Spleen (tissue), 13 donors: ENCODE measurements around the gene SSBP3. TPM values are rescaled to one million over a fixed set of nuclear protein-coding genes. Genes with fewer than 3 reads are reported as not detected.
"Not testable (repeated sequence)": the region's sequence is repeated elsewhere in the genome, so short reads cannot be mapped to it uniquely, and the experiment has no call there.

Source experiments
- DNase-seq: peaks from one replicate; pipeline ENCODE4 v3.0.0-alpha.2; 2020
- H3K27ac ChIP-seq, 8 donors: fragments of 200-600 bp; sonication (generic) in 7 of 8; 1 replicate in 4 of 8; 2 replicates in 4 of 8; pipeline versions ENCODE4 v1.5.0 to v1.8.0; 2016 to 2021; ENCODE audit warnings: inconsistent platforms in 4 of 8, mild to moderate bottlenecking in 4 of 8, moderate library complexity in 1 of 8
- H3K27me3 ChIP-seq, 7 donors: fragments of 200-600 bp; sonication (generic) in 6 of 7; replicated peaks in 1 of 7; 1 replicate in 4 of 7; 2 replicates in 3 of 7; pipeline versions ENCODE4 v1.5.0 to v1.8.0; 2016 to 2021; ENCODE audit warnings: inconsistent platforms in 3 of 7, mild to moderate bottlenecking in 1 of 7
- H3K36me3 ChIP-seq, 6 donors: fragments of 200-600 bp; sonication (generic) in 5 of 6; 1 replicate in 4 of 6; 2 replicates in 2 of 6; pipeline versions ENCODE4 v1.5.0 to v1.8.0; 2016 to 2021; ENCODE audit warnings: inconsistent platforms in 2 of 6
- H3K4me1 ChIP-seq, 6 donors: fragments of 200-600 bp; sonication (generic) in 5 of 6; 1 replicate in 3 of 6; 2 replicates in 3 of 6; pipeline versions ENCODE4 v1.5.0 to v1.8.0; 2016 to 2021; ENCODE audit warnings: inconsistent platforms in 3 of 6
- H3K4me3 ChIP-seq, 8 donors: fragments of 200-600 bp; sonication (generic) in 7 of 8; 1 replicate in 4 of 8; 2 replicates in 4 of 8; pipeline versions ENCODE4 v1.5.0 to v1.8.0; 2016 to 2021; ENCODE audit warnings: inconsistent platforms in 4 of 8, mild to moderate bottlenecking in 4 of 8, moderate library complexity in 2 of 8
- H3K9me3 ChIP-seq, 8 donors: fragments of 200-600 bp; sonication (generic) in 7 of 8; 1 replicate in 4 of 8; 2 replicates in 4 of 8; pipeline versions ENCODE4 v1.5.0 to v1.8.0; 2016 to 2021; ENCODE audit warnings: inconsistent platforms in 4 of 8
- POLR2A ChIP-seq, 3 donors: fragments of 450-650 bp; IDR thresholded peaks; one replicate each; pipeline ENCODE4 v1.5.1; 2017; ENCODE audit warnings: antibody characterized with exemption in 3 of 3, mild to moderate bottlenecking in 1 of 3
- POLR2AphosphoS5 ChIP-seq, 3 donors: sonication (generic); formaldehyde crosslinking; IDR thresholded peaks; one replicate each; pipeline ENCODE4 v1.5.1; 2017; ENCODE audit warnings: antibody characterized with exemption in 3 of 3
- WGBS, 5 donors: extraction: QIAGEN DNeasy Blood & Tissue Kit in 3 of 5; methylation state at CpG; one replicate each; pipeline versions ENCODE4 v1.1.5 to v1.1.7; 2013 to 2018; 5-methylcytosine and 5-hydroxymethylcytosine counted together
- intact Hi-C: fragments of 100-400 bp; cut with DNase I; formaldehyde crosslinking; loops from one replicate; pipeline ENCODE4 v1.15.0; 2023; ENCODE audit warnings: low total_unique reads
- long read RNA-seq, 2 donors: transcript quantifications; one replicate each; lab custom pipeline, GENCODE V29; 2026
- polyA plus RNA-seq, 3 donors: library from polyadenylated mRNA; stranded (reverse); fragments of 200-250 nt; gene quantifications; one replicate each; pipeline ENCODE4 v1.2.1, GENCODE V29; 2013
- total RNA-seq, 7 donors: library from RNA; depleted of rRNA in 3 of 7; stranded (reverse); fragments of >200 nt in 3 of 7; fragmentation: NEBNext Ultra II Directional in 4 of 7; extraction: Animal tissue kit (Norgen Biotek cat#: 25700) in 4 of 7; gene quantifications; one replicate each; pipeline versions ENCODE4 v1.1.0 to v1.2.1, GENCODE V29; 2016 to 2021
- TF ChIP-seq, protein P1 (sequence below), 11 experiments: fragments of 200-600 bp in 7 of 11; fragments of 450-650 bp in 4 of 11; sonication (generic) in 4 of 11; IDR thresholded peaks in 8 of 11; conservative IDR thresholded peaks in 3 of 11; 1 replicate in 7 of 11; 2 replicates in 4 of 11; pipeline versions ENCODE4 v1.4.0 to v1.8.0; 2016 to 2021; ENCODE audit warnings: antibody characterized with exemption in 11 of 11, inconsistent platforms in 4 of 11, mild to moderate bottlenecking in 1 of 11
- donor health status: healthy with polysubstance abuse.
- donor health status: DM: no; HTN: no; CAD: no; lungs with moderate emphysema.
- donor health status: DM: no; HTN: no; CAD: no.
- donor health status: Bipolar disorder and iron deficiency.
- donor health status: healthy.
- donor health status: DM: no; HTN: no; CAD: no.
- donor health status: DM: yes; HTN: yes; CAD: no.

The SSBP3 gene
- total RNA-seq: 10 to 100 TPM; 24.4 to 73.5 (median 55.4) TPM
- 10 to 100 TPM; 14.4 to 22.1 (median 14.9) TPM for polyA plus RNA-seq
- long read RNA-seq, donor 1, partial matches to known transcripts: 0 of 10 reads
- long read RNA-seq, donor 1, other reads (novel, unspliced or antisense): 0 of 10 reads
- long read RNA-seq, donor 2, transcript SSBP3-203 (17 exons, 1,578 nt): major isoform, 5 of 7 reads
- long read RNA-seq, donor 2, partial matches to known transcripts: 0 of 7 reads
- long read RNA-seq, donor 2, other reads (novel, unspliced or antisense): 0 of 7 reads

GRCh38 chr1:54406339-54407153 is at the start of gene SSBP3:
TSS of gene SSBP3 (minus strand) at chr1:54406394.
- Histone ChIP-seq H3K9me3 (no peaks in the 10 kb centered on the region), H3K27me3 (peaks cover 0 to 15% (median 0%) of the 10 kb centered on the region in 7 donors), H3K27ac (peak within 1 kb of the TSS; percentile 76 to 94 (median 90)), H3K4me1 (peaks cover 21 to 70% (median 61%) of the 10 kb centered on the region in 6 donors), H3K36me3 (peaks cover 0 to 14% (median 5%) of the 10 kb centered on the region in 6 donors), H3K4me3 (peak within 1 kb of the TSS; percentile 71 to 95 (median 84))
- 0 to 1% (median 1%) methylated on average over 35 to 100 of the region's 100 CpGs for WGBS, 5 donors
- intact Hi-C loops: loop anchor here (5.0 kb wide), 1 partner anchor 334 kb away; no protein-coding TSS in a partner anchor
- peak; percentile 99 for DNase-seq
- peak; percentile 89 to 97 (median 91) for TF ChIP-seq POLR2AphosphoS5 (IDR thresholded peaks at IDR 0.05)
- TF ChIP-seq, protein P1, sequence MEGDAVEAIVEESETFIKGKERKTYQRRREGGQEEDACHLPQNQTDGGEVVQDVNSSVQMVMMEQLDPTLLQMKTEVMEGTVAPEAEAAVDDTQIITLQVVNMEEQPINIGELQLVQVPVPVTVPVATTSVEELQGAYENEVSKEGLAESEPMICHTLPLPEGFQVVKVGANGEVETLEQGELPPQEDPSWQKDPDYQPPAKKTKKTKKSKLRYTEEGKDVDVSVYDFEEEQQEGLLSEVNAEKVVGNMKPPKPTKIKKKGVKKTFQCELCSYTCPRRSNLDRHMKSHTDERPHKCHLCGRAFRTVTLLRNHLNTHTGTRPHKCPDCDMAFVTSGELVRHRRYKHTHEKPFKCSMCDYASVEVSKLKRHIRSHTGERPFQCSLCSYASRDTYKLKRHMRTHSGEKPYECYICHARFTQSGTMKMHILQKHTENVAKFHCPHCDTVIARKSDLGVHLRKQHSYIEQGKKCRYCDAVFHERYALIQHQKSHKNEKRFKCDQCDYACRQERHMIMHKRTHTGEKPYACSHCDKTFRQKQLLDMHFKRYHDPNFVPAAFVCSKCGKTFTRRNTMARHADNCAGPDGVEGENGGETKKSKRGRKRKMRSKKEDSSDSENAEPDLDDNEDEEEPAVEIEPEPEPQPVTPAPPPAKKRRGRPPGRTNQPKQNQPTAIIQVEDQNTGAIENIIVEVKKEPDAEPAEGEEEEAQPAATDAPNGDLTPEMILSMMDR (IDR thresholded peaks at IDR 0.05 in 8 of 11, conservative IDR thresholded peaks at IDR 0.05 in 3 of 11): peak in 4 of 11 experiments; percentile 6 to 52 (median 26)
- peak in 2 of 3 donors; percentile 55 to 73 for TF ChIP-seq POLR2A (IDR thresholded peaks at IDR 0.05)

- 93 to 98% (median 96%) methylated on average over 2 of the region's 2 CpGs for WGBS, 5 donors
- peaks cover 0 to 4% (median 0%) of the 10 kb centered on the region in 7 donors for H3K27me3 ChIP-seq
- intact Hi-C loops: no loop called here
- H3K4me3 ChIP-seq: no peak overlapping the region
- no peak for TF ChIP-seq POLR2AphosphoS5 (IDR thresholded peaks at IDR 0.05)
- no peak for TF ChIP-seq POLR2A (IDR thresholded peaks at IDR 0.05)
- TF ChIP-seq, protein P1 (IDR thresholded peaks at IDR 0.05 in 8 of 11, conservative IDR thresholded peaks at IDR 0.05 in 3 of 11): no peak
- no peaks in the 10 kb centered on the region for H3K4me1 ChIP-seq
- peaks cover 0 to 8% (median 0%) of the 10 kb centered on the region in 8 donors for H3K9me3 ChIP-seq
- no peak overlapping the region for H3K27ac ChIP-seq
- no peaks in the 10 kb centered on the region for H3K36me3 ChIP-seq
- no peak for DNase-seq
Observed at GRCh38 chr1:54453509-54453908, 47.3 kb upstream of the SSBP3 start.

DNA sequence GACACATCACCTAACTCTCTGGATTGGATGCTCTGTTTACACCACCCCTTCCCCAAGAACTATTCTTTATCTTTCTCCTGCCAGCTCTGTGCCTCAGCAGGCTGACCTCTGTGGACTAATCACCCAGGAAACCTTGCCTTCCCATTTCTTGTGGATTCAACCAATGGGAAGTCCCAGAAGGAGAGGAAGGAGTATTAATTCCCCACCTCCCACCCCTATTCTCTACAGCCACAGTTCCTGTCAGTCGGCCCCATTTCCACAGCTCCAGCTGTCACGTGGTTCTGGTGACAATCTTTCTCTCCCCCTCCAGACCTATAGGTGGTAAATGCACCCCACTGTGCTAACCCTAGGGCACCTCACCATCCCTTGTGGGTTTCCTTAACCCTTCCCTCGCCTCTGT is 46.8 kb upstream of the SSBP3 start:
- no peak for DNase-seq
- TF ChIP-seq, protein P1 (IDR thresholded peaks at IDR 0.05 in 8 of 11, conservative IDR thresholded peaks at IDR 0.05 in 3 of 11): no peak
- no peak for TF ChIP-seq POLR2A (IDR thresholded peaks at IDR 0.05)
- TF ChIP-seq POLR2AphosphoS5 (IDR thresholded peaks at IDR 0.05): no peak
- H3K27me3 ChIP-seq: peaks cover 0 to 4% (median 0%) of the 10 kb centered on the region in 7 donors
- no peaks in the 10 kb centered on the region for H3K36me3 ChIP-seq
- H3K4me3 ChIP-seq: no peak overlapping the region
- H3K9me3 ChIP-seq: peaks cover 0 to 10% (median 0%) of the 10 kb centered on the region in 8 donors
- intact Hi-C loops: no loop called here
- 64 to 78% (median 68%) methylated on average over 3 of the region's 3 CpGs for WGBS, 5 donors
- no peak overlapping the region for H3K27ac ChIP-seq
- no peaks in the 10 kb centered on the region for H3K4me1 ChIP-seq

DNA sequence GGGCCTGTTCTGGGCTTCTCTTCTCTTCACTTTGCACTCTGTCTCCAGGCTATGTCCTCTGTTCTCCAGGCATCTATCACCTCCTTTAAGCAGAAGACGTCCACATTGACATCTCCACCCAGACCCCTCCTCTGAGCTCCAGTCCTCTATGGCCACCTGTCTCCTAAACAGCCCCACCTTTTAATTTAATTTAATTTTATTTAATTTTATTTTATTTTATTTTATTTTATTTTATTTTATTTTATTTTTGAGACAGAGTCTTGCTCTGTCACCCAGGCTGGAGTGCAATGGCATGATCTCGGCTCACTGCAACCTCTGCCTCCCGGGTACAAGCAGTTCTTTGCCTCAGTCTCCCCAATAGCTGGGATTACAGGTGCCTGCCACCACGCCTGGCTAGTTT is 43.2 kb upstream of the SSBP3 start:
- H3K4me1 ChIP-seq, intact Hi-C loops, H3K27me3 ChIP-seq, DNase-seq, H3K9me3 ChIP-seq, H3K27ac ChIP-seq, H3K4me3 ChIP-seq, H3K36me3 ChIP-seq: not testable (repeated sequence)
- 82 to 96% (median 92%) methylated on average over 4 of the region's 4 CpGs for WGBS, 5 donors

GRCh38 chr1:54448801-54449200 is 42.6 kb upstream of the SSBP3 start:
- H3K36me3 ChIP-seq, H3K4me1 ChIP-seq, DNase-seq, H3K27ac ChIP-seq, H3K27me3 ChIP-seq, H3K9me3 ChIP-seq, intact Hi-C loops, H3K4me3 ChIP-seq: not testable (repeated sequence)
- 78 to 98% (median 84%) methylated on average over 8 of the region's 8 CpGs for WGBS, 5 donors

GRCh38 chr1:54447081-54447480 is 40.9 kb upstream of the SSBP3 start:
- H3K27ac ChIP-seq, H3K36me3 ChIP-seq, intact Hi-C loops, H3K9me3 ChIP-seq, H3K4me3 ChIP-seq, H3K4me1 ChIP-seq, DNase-seq, H3K27me3 ChIP-seq: not testable (repeated sequence)
- WGBS, 5 donors: 84 to 100% (median 90%) methylated on average over 1 to 2 of the region's 2 CpGs
